ENCODE results near the gene EXOC4. TPM values are rescaled to one million over a fixed set of nuclear protein-coding genes. Genes with fewer than 3 reads are reported as not detected.

Gene EXOC4
- total RNA-seq, 2 donors from 2014 or later, result 52.4 to 74.0 TPM

DNA sequence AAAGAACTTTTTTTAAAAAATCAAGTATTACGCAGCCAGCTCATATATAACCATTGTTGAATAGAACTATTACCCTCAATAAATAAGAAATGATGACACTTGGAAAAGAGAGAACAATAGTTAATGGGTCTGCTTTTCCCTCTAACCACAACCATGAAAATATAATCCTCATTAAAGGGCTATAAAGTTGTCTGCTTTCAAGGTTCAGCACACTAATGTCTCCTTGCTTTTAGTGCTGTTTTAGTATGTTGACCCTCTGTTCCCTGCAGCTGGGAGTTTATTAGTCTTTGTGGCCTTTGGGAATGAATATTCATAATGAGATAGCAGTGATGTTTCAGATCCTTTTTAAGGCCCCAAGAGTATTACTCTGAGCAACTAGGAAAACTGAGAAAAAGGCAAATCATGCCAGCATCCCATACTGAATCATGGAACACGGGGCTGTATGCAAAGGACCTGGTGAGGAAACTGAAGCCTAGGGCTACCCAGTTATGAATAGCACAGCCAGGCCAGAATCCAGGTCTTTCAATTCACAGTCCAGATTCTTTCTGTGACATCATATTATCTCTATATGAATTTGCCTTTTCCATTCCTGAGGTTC is 542.3 kb downstream of the EXOC4 start:
- Mint-ChIP-seq H3K36me3 (peaks cover 0 to 4% of the 10 kb centered on the region in 2 donors), H3K27ac (no peak overlapping the region), H3K9me3 (no peaks in the 10 kb centered on the region)
- DNase-seq (ENCODE audit: low spot score in 2 of 2) (no peak), ATAC-seq (no peak)

DNA sequence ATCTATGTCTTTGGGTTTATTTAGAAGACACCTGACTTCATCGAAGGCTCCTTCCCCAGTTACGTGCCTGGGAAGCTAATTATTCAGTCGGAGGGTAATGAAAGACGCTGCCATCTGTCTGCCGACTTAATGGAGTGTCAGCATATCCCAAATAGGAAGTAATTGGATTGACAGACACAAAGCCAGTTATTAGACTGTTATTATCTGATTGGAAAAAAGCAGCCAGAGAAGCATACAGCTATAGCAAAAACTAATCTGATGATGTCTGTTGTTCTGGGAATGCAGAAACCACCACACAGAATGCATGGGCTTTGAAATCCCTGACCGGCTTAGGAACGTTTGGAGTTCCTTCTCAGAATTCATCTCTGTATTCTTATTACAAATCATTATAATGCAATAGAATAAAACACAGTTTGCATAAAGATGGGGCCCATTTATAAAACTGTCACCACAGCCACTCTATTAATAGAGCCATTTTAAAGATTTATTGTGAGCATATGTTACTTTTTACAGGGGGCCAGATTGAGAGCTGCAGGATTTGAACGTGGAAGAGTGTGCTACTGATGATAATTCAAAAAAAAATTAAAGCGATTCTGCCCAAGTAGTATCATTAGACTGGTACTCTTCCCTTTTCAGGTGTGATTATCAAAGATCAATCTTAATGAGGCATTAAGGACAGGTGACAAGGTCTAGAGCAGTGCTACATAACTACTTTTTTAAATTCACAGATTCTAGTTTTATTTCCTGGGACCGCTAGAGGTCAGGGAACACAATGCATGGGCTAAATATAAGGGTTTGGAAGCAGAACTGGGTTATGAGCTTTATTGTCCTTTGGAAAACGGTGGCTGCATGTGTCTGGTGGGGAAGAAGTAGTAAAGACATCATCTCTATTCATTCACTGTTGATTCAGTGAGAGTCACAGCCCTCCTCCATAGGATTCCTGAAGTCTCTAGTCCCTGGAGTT is 544.2 kb downstream of the EXOC4 start:
- ATAC-seq (no peak), DNase-seq (ENCODE audit: low spot score in 2 of 2) (no peak)
- Mint-ChIP-seq H3K9me3 (no peaks in the 10 kb centered on the region), H3K27ac (no peak overlapping the region), H3K36me3 (no peaks in the 10 kb centered on the region)

DNA sequence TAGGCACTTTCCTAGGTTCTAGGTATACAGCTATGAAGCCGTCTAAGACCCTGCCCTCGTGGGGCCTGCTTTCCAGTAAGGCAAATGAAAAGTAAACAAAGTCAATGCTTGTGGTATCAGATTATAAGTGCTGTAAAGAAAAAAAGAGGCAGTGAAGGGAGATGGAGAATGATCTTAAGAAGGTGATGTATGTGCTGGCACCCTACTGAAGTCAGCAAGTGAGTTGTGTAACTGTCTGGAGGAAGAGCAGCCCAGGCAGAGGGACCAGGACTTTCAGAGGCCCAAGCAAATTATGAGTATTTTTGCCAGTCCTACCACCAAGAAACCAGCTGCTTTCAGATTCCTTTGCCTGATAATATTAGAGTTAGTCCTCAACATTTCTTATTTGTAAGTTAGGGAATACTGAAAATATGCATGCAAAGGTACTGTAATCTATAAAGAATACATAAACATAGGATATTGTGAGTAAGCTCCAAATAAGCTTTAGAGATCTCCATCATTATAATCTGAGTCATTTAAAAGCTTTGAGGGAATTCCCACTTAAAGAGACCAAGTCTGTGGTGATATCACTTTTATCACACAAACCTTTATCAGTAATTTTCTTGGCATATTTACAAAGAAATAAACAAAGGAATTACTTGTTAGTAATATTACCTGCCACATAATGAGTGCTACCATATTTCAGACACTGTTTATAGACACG is 545.1 kb downstream of the EXOC4 start:
- no peak for ATAC-seq
- Mint-ChIP-seq H3K9me3 (no peaks in the 10 kb centered on the region), H3K27ac (peak overlapping the region in 1 of 2 donors; percentile 86)

DNA sequence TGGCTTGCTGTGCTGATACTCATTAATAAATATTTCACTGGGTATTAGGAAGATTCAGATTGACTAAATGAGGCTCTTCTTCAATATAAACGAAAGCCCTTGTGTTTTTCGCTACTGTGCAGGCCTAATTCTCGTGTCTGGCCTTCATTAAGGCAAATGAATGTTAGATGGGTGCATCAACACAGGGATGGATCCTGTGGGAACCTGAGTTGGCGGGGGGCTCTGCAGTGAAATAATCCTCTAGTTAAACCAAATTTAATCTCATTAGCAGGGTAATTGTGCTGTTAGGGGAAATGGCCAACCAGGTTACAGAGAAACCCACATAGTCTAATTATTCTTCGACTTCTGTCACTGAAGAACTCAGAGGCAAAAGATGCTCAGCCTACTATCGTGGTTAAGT is 548.5 kb downstream of the EXOC4 start:
- H3K9me3 Mint-ChIP-seq, result no peaks in the 10 kb centered on the region
- no peak for DNase-seq (ENCODE audit: low spot score in 2 of 2)
- H3K36me3 Mint-ChIP-seq, result no peaks in the 10 kb centered on the region
- no peak overlapping the region for H3K27ac Mint-ChIP-seq
- ATAC-seq, result no peak

More for the DNA sequence above, 545.1 kb downstream of the EXOC4 start:
- no peak for DNase-seq (ENCODE audit: low spot score in 2 of 2)
- H3K36me3 Mint-ChIP-seq, result no peaks in the 10 kb centered on the region

DNA sequence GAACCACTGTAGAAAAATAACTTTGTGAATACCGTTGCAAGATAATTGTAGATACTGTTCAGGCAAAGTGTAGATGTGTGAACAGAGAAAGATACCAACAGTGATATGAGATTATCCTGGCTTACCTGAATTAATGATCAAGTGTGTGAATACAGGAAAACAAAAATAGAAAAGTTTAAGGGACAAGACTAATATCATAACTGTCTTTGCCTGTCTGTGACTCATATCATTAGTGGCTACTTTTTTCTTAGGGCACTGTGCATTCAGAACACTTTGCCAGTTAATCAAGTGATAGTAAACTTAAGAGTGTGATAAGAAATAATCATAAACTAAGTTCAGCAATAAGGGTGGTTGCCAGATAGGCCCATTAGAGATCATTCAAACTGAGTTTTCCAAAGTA is 551.2 kb downstream of the EXOC4 start:
- DNase-seq (ENCODE audit: low spot score in 2 of 2) (no peak), ATAC-seq (no peak)
- H3K36me3 Mint-ChIP-seq, result no peaks in the 10 kb centered on the region
- H3K9me3 Mint-ChIP-seq, result no peaks in the 10 kb centered on the region
- no peak overlapping the region for H3K27ac Mint-ChIP-seq

DNA sequence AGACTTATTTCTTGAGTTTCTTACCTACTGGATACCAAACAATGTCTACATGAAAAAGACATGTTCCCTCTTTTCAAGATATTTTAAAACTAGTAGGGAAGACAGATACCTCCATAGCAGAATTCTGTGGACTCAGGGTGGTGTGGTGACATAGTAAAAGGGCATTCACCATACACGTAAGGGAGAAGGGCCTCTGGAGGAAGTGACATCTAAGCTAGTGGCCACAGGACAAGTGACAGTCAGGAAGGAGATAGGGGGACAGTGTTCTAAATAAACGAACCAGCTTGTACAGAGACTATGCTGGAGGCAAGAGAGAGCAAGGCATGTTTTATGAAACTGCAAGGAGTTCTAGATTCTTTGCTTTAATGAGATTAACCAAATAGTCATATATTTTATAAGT is 552.5 kb downstream of the EXOC4 start:
- DNase-seq (ENCODE audit: low spot score in 2 of 2) (no peak), ATAC-seq (no peak)
- Mint-ChIP-seq H3K9me3 (no peaks in the 10 kb centered on the region), H3K36me3 (no peaks in the 10 kb centered on the region), H3K27ac (no peak overlapping the region)

DNA sequence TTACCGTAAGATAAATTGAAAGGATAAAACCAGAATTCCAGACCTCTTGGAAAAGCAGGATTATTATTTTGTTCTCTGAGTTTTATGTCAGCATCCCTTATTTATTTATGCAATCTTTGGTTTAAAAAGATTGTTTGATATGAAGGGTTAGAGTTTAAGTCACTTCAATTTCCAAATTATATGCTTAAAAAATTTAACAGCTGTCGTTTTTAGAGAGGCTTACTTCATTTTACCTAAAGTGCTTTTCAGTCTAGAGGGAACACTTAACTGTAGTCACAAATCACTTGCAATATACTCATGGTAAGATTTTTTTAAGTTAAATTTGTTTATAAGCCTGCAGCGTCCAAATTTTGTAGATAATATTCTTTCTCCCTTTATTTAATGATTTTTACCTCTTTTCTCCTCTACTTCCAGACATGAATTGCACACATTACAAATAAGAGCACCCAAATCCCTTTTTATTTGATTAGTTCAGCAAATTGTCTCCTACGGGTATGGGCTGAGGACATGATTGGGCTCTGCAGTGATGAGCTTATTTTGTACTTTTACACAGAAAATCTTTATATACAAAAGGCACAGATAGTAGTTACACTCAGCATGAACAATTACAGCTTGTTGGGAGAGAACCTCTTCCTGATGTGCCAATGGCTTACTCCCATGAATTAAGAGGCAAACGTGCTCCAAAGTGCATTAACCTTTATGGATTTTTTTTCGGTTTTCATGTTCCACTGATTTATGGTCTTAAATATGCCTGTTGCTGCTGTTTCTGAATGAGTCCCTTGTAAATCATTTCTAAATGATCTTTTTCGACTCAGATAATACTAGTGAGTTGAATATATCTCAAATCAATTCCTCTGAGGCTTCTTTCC is 555.0 kb downstream of the EXOC4 start:
- H3K9me3 Mint-ChIP-seq, result no peaks in the 10 kb centered on the region
- DNase-seq (ENCODE audit: low spot score in 2 of 2) (no peak), ATAC-seq (no peak)
- no peak overlapping the region for H3K27ac Mint-ChIP-seq
- H3K36me3 Mint-ChIP-seq, result no peaks in the 10 kb centered on the region

DNA sequence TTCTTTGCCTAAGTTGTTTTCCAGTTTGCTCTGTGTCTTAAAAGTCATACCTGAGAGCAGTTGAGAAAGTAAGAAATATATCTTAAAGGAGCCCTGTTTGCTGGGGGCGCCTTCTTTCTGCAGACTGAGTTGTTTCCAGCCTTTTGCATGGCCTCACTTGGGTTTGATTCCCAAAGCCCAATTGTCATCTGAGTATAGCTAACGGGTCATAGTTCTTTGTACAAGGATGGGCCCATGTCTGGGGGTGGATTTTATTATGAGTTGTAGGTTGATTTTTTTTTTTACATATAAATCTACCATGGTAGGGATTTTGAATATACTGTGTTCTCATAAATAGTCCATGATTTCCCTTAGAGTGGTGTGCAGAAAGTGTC is 555.6 kb downstream of the EXOC4 start:
- DNase-seq (ENCODE audit: low spot score in 2 of 2), result no peak
- no peak for ATAC-seq

DNA sequence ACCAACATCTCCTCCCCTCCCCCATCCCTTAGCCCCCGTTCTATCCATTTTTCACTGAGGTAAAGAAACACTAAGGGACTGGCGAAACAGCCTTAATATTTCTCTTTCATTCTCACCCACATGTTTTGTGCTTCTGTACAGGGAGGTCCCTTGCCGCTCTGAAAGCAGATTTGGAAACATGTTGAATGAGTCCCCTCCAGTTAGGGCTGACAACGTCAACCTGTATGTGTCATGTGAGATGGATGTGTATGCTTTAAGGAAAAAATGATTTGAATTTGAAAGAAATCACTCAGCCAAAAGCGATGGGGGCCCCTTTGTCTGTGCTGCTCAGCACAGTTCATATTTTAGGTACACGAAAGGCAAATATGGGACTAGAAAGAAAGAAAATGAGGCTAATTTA is 560.0 kb downstream of the EXOC4 start:
- ATAC-seq (no peak), DNase-seq (ENCODE audit: low spot score in 2 of 2) (no peak)
- Mint-ChIP-seq H3K27ac (no peak overlapping the region), H3K36me3 (peaks cover 4 to 6% of the 10 kb centered on the region in 2 donors), H3K9me3 (no peaks in the 10 kb centered on the region)

More for the DNA sequence above, 555.6 kb downstream of the EXOC4 start:
- Mint-ChIP-seq H3K9me3 (no peaks in the 10 kb centered on the region), H3K36me3 (no peaks in the 10 kb centered on the region), H3K27ac (no peak overlapping the region)

DNA sequence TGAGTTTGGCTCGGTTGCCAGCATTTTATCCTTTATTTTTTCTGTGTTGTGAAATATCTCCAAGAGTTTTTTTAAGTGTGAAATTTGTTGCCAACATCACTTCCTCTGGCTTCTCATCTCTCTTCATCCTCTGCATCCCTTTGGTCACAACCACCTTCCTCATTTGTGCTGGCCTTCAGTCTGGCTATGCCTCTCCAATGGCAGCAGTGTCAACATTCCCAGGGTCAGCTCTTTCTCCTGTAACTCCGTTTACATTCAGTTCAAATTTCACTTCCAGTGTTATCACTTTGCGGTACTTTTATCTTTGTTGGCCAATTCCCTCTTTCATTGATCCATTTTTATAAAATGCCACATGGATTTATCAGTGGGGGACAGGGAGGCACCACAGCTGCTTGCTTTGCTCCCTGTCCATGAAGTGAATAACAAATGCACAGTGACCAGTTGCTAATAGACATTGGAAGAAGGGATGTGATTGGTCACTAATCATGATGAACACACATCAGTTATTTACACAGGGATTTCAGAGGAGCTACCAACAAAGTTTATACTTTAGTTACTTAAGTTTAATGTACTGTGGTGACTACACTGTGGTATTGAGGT is 562.8 kb downstream of the EXOC4 start:
- Mint-ChIP-seq H3K27ac (no peak overlapping the region), H3K36me3 (peaks cover 6 to 10% of the 10 kb centered on the region in 2 donors), H3K9me3 (no peaks in the 10 kb centered on the region)
- no peak for ATAC-seq
- DNase-seq (ENCODE audit: low spot score in 2 of 2), result no peak

DNA sequence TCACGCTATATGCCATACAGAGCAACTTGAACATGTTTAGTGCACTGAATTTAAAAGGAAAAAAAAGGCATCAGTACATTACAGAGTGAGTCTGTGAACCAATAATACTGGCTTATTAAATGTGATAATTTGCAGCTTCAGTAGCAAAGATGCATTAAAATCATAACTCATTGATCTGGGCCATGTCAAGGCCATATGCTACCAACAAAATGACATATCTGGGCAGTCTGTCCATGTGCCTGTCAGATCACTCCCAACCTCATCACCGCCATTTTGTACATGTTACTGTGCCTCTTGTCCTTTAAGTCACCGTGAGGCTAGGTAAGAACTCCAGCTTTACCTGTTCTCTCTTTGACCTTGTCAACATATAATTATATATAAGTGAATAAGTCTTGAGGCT is 566.8 kb downstream of the EXOC4 start:
- no peaks in the 10 kb centered on the region for H3K9me3 Mint-ChIP-seq
- H3K36me3 Mint-ChIP-seq, result peaks cover 6 to 15% of the 10 kb centered on the region in 2 donors
- DNase-seq (ENCODE audit: low spot score in 2 of 2), result no peak
- no peak for ATAC-seq
- no peak overlapping the region for H3K27ac Mint-ChIP-seq

DNA sequence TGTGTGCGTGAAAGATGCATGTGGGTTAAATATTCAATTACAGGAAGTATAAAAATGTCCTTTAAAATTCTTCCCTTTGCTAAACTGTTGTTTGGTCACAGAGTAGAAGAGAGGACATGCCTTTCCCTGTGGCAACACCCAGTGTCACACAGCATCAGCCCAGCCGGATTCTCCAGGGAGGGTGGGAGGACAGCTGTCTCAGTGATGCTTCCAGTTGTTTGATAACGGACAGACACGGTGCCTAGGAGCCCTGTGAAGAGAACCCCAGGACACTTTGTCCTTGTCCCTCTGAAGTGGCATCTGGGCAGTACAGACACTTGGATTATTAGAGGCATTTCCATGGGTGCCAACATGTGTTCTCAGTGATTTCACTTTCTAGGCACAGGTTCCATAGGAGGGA is 567.7 kb downstream of the EXOC4 start:
- H3K9me3 Mint-ChIP-seq, result no peaks in the 10 kb centered on the region

DNA sequence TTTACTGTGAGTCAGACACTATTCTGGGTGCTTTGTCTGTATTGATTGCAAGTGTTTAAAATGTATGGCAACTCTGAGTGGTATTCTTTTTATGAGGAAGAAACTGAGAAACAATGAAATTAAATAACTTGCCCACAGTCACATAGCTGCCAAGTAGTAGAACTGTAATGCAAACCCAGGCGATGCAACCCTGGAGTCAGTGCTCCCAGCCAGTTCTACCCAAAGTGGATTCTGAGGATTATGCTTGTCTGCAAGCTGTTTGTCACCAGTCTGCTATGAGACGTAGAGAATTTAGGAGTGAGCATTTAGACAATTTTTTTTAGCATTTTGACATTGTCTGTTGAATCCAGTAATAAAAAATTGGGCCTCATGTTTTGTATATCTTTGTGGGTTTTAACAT is 568.3 kb downstream of the EXOC4 start:
- no peaks in the 10 kb centered on the region for H3K9me3 Mint-ChIP-seq
- no peak overlapping the region for H3K27ac Mint-ChIP-seq
- ATAC-seq (no peak), DNase-seq (ENCODE audit: low spot score in 2 of 2) (no peak)
- H3K36me3 Mint-ChIP-seq, result peaks cover 6 to 17% of the 10 kb centered on the region in 2 donors

More for the DNA sequence above, 567.7 kb downstream of the EXOC4 start:
- no peak for DNase-seq (ENCODE audit: low spot score in 2 of 2)
- ATAC-seq, result no peak
- peaks cover 6 to 17% of the 10 kb centered on the region in 2 donors for H3K36me3 Mint-ChIP-seq
- H3K27ac Mint-ChIP-seq, result no peak overlapping the region

DNA sequence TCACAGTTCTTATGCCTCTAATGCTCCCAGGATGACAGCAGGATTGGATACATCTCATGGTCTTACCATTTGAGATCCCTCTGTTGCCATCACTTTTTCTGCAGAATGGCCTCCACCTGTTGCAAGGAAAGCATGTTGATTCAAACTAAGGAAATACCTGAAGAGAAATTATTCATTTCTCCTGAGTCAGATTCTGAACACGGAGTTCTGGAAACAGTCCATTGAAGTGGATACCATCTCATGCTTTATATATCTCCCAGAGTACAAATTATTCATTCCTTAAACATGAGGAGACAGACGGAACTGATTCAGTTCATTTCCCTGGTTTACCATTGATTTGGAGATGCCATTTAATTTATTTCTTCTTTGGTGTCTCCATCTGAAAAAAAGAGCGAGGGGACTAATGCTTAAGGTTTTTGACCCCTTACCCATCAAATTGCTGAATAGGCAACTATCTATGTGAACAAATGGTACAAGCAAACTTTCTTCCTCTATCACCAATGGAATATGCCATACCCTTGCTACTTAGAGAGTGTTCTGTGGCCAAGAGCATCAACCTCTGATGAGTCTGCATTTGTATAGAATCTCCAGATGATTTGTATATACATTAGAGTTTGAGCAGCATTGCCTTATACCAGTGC is 569.2 kb downstream of the EXOC4 start:
- ATAC-seq (no peak), DNase-seq (ENCODE audit: low spot score in 2 of 2) (no peak)
- Mint-ChIP-seq H3K36me3 (peaks cover 5 to 16% of the 10 kb centered on the region in 2 donors), H3K9me3 (no peaks in the 10 kb centered on the region), H3K27ac (no peak overlapping the region)

DNA sequence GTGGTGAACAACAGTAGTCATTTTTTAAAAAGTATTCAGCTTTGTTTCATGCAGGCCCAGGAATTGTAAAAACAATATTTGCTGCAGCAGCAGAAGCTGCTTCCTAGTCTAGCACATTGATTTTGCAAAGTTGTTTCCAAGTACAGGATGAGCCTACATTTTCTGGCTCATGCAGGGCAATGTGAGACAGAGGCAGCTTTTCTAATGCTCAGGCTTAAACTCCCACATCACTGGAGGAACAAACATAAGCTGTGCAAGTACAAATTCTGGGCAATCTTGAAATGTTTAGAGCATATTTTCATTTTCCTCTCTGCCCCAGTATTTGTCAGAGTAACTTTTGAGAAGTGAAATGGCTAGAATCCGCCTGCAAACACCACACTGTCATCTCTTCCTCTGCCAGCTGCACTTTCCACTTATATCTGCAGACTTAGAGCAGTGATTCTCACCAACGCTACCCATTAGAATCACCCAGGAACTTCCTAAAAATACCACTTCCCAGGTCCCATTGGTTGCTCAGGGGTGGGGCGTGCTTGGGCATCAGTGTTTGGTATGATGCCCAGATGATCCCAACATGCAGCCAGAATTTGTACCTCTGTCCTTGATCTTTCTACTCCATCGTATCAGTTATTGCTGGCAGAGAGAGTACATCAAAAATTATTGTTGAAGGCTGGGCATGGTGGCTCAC is 570.1 kb downstream of the EXOC4 start:
- Mint-ChIP-seq H3K27ac (no peak overlapping the region), H3K36me3 (peaks cover 0 to 13% of the 10 kb centered on the region in 2 donors), H3K9me3 (no peaks in the 10 kb centered on the region)
- no peak for DNase-seq (ENCODE audit: low spot score in 2 of 2)
- ATAC-seq, result no peak

All from activated naive CD4-positive, alpha-beta T cell treated with anti-CD3 and anti-CD28 coated beads, Interleukin-2, amount 50 U/mL, for 72 hours (primary cell).